HG03097 (cell line): ENCODE results near the gene ATL1.

Experiments used
- ATAC-seq: cut with Tn5 transposase; IDR thresholded peaks from one replicate; pipeline ENCODE4 v1.9.1; 2021; ENCODE audit not compliant: unreplicated experiment, low FRiP score

The ATL1 gene

DNA sequence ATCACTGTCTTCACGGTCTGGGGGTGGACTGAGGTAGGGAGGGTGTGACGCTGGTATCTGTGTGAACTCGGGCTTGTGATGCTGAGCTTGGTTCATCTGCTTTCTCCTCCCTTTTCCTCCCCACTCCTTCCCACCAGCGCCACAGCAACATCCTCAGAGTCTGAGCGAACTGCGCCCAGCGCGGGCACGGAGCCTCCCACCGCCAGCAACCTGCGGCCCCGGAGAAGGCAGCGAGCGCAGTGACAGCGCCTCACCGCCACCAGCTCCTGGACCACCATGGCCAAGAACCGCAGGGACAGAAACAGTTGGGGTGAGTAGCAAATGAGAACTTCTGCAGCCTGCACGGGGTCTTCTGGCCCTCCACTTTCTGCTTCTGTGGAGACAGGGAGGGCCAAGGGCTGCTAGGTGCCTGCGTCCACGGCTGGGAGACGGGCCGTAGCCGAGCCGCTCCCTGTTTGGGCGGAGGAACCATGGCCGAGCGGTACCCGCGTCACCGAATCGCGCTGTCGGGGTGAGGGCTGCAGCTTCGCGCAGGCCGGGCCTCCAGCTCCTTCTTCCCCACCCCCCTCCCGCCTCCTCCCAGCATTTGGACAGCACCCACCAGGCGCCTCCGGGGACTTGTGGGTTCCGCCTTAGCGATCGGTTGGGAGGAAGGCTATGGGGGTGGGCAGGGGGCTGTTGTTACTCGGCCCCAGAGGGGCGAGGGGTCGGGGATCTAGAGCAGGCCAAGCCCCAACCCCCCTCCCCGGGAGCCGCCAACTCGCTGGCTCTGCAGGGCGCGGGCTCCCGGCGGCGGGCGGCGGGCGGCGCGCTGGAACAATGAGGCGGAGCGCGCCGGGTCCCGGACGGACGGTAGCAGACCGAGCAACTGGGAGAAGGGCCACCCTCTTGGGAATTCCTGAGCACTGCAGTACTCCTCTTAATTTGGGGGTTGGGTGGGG is at the start of gene ATL1:
ATL1 (plus strand) TSS at position 156 of the 941 bp plus-strand sequence; CDS start at position 277, 121 bp downstream.
- ATAC-seq = no peak

DNA sequence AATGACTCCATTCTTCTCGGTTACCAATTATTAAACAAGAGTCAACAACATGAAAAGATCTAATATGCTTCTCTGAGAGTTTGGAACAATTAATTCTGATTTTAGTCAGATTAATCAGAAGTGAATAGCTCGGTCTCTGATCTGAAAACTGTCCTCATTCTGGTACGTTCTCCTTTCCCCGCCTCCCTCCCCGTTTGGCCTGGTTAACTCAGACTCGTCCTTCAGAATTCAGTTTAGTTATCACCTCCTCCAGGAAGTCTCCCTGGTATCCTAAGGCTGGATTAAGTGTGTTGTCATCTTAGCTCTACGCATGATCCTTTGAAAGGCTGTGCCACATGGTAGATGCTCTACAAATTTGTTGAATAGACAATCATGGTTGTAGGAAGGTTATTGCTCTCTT is 49.8 kb upstream of the ATL1 start:
- no peak for ATAC-seq

DNA sequence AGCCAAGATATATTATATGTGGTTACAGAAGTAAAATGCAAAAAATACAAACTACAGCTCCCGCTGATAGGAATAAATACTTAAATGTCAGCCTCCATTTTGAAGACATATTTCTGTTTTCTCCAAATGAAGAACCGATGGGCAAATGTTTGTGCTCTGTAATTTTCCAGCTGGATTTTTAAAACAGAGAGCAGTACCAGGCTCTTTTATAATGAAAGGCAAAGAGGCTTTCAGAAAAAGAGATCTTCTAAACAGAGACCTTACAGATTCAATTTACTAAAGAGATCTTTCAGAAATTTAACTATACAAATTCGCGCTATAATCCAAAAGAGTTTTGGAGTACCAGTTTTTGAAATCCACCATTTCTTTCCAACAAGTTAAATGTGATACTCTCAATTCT is 47.5 kb upstream of the ATL1 start:
- ATAC-seq = no peak

DNA sequence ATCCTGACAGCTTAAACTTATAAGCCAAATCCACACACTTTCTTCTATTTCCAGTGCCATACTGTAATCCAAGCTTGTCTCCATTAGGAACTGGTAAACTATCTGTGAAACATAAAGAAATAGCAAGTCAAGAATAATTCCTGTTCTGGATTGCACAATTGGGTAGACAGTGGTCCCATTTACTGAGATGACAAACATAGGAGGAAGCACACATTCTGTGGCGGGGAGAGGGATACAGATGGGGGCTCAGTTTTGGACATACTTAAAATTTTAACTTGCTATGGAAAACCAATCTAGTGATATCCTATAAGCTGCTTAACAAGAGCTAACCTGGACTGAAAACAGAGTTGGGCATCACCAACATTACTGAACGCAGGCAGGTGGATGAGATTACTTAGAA is 43.9 kb upstream of the ATL1 start:
- no peak for ATAC-seq

DNA sequence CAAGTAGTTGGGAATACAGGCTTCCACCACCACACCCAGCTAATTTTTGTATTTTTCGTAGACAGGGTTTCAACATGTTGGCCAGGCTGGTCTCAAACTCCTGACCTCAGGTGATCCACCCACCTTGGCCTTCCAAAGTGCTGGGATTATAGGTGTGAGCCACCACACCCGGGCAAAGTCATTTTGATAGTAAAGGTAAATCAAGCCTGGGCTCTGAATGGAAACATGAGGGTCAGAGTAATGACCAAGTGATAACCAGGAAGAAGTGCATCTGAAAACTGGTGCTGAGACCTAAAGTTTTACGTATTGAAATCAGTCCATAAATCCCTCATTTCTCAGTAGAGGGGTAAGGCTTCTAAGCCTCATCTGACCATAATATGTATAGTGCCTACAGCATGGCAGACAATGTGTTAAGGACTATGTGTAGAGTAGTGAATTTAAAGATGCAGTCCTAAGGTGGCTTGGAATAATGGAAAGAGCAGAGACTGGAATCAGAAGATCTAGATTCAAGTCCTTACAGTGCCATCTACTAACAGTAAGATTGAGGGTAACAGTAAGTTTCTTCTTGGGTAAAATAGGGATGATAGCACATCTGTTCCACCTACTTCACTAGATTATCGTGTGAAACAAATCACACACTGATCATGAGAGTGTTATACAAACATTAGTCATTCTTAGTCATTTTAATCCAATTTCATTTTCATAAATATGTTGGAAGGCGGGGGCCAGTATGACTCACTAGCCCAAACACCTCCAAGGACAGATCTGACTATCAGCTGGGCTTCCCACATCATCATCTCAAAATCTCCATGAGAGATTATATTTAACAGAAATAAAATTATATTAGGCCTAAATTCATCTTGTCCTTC is 38.8 kb upstream of the ATL1 start:
- ATAC-seq = peak; percentile 39

DNA sequence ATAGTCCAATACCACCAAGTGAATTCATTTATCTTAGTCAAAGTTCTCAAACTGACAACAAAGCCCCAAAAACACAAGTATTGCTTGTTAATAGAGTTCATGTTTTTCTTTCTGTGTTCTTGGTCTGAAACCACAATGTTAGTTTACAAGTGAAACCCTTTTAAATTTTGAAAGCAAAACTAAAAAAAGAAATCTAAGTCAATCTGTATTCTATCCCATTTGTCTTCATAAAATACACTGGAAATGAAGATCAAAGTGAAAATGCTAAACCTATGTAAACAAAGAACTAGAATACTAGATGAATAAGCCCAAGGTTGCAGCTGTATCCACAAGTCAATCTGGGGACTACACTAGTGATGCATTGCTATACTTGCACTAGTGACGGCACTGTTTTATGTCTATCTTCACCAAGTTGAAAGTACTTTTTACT is 38.0 kb upstream of the ATL1 start:
- ATAC-seq = peak; percentile 62

DNA sequence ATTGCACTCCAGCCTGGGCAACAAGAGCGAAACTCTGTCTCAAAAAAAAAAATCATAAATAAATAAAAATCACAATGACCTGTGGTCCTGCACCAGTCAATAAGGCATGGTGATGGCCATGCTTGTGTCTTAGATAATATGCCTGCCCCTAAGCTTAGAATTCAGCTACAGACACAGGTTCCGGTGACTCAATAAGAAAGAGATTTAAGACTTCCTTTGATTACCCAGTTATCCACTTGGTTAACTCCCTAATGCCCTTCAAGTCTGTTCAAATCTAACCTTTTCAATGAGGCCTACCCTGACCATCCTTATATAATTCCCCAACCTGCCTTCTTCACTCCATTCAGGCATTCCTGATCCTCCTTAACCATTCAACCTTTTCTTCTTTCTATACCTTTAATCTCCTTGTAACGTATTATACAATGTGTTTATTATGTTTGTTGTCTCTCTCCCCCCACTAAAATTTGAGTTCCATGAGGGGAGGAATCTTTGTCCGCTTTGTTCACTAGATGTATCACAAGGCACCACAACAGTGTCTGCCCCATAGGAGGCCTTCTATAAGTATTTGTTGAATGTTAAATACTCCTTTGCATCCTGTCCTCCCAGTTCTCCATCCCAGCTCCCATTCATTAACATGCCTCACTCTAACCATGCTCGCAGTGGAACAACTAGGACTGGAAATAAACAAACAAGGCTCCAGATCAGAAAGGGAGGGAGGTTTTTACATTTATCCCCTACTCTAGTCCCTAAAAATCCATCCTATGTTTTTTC is 36.5 kb upstream of the ATL1 start:
- no peak for ATAC-seq

DNA sequence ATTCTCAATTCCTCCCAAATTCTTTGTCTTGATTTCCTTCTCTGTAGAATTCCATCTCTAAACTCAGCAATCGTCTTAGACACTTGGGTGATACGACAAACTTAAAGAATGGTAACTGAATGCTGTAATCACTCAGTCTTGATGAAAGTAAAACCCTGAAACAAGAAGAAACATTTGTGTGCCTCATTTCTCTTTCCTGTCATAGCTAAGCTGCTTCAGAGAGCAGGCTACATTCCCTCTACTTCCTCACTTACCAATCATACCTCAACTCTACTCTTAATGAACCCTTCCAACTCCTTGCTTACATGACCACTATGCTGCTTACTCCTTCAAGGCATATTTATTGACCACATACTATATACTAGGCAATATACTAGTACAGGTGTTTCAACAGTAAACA is 35.9 kb upstream of the ATL1 start:
- peak; percentile 38 for ATAC-seq

DNA sequence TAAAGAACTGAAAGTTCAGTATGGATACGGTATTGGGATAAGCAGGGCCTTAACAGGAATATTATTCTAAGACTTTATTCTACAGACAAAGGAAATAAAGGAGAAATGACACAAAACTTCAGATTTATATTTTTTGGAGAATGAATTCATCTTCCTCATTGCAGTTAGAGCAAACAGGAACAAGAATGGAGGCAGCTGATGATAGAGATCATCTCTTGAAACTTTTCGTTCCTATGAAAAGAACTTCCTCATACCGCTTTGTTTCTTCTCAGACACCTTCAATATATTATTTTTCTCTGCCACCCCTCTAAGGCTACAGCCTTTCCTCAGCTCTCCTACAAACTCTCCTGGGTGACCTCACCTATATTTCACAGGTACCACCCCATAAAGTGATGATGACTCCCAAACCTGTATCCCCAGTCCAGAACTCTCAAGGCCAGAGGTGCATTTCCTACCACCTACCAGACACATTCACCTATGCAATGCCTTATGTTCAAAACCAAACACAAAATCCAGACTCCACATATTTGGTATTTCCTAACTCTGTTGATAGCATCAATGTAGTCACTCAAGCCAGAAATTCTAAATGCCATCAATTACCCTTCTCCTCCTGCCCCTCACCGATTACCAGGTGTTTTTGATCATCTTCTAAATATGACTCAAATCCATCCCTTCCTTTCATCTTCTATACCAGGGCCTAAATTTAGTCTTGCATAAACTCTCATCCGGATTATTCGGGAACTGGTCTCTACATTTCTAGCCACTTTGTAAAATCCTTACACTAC is 35.0 kb upstream of the ATL1 start:
- no peak for ATAC-seq

DNA sequence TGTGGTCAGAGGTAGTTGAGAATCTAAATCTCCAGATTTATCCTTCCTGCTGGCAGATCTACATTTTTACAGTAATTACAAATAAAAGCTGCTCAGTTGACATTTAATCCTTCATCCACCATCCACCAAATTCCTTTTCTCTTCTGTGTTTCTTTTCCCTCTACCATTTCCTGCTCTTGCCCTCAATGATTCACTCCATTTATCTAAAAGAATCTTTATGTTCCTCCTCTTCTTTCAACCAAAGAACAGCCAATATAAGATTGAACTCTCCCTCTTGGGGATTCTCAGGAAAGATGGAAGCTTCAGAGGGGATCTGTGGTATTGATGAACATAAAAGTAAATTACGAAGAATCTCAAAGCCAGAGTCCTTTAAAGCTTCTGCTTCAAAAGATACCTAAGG is 31.9 kb upstream of the ATL1 start:
- no peak for ATAC-seq

DNA sequence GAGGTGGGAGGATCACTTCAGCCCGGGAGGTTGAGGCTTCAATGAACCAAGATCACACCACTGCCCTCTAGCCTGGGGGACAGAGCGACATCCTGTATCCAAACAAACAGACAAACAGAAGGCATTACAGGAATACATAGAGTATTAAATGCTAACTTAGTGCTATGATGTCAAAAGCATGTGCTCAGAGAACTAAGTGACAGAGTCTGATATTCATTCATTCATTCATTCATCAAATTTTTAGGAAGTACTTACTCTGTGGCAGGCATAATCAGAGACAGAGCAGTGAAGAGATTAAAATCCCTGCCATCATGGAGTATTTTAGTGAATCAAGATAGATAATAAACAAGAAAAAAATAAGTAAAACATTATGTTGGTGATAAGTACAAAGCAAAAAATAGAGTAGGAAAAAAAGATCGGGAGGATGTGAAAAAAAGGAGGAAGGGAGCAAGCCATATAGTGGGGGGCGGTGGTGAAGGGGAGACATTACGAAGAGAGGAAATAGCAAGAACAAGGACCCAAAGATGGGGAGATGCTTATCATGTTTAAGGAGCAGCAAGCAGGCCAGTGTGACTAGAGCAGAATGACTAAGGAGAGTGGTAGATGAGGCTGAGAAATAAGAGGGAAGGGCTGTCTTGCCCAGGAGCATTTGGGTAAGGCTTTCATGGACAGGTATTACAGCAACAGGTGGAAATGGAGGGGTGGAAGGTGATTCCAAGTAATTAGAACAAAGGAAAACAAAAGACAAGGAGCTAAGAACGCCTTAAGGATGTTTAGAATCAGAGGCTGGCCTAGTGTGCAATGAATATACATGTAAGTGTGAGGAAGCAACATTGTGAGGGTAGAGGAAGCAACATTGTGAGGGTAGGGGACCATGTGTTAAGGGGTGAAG is 30.4 kb upstream of the ATL1 start:
- no peak for ATAC-seq

DNA sequence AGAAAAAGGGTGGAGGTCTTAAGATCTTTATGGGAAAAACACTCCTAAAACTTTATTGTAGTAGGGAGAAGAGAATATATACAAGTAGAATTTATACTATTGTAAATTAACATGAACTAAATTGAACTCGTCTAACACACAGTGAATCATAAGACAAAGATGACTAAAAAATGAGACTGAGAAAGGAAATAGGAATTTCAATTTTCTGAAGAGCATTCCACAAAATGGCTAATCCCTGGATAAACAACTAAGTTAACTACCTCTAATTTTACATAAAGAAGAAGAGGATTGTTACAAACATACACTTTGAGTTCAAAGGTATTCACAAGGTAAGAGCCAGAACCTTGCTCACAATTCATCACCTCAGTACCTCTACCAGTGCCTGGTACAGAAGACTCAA is 29.6 kb upstream of the ATL1 start:
- ATAC-seq = no peak

DNA sequence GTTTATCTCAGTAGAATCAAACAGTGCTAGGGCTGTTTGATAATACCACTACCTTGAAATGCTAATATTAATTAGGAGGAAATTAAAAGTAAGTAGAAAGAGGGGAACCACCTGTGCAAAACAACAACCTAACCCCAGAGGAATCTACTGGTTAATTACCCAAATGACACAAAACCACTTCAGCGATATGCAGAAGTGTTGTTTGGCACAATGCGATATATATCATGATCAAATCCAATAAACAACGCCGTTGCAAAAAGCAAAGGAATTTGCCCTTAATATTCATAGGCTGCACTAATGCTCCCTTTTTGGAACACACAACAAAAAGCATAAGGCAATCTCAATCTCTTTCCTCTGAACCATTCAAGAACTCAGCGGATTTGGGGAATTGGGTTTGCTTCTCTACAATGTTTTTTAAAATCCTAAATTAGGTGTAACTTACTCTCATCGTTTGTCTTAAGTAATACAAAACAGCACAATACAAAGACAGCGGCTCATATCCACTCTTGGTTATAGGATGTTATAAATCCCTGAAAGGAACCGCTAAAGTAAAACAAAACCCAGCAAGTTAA is 29.1 kb upstream of the ATL1 start:
- no peak for ATAC-seq

DNA sequence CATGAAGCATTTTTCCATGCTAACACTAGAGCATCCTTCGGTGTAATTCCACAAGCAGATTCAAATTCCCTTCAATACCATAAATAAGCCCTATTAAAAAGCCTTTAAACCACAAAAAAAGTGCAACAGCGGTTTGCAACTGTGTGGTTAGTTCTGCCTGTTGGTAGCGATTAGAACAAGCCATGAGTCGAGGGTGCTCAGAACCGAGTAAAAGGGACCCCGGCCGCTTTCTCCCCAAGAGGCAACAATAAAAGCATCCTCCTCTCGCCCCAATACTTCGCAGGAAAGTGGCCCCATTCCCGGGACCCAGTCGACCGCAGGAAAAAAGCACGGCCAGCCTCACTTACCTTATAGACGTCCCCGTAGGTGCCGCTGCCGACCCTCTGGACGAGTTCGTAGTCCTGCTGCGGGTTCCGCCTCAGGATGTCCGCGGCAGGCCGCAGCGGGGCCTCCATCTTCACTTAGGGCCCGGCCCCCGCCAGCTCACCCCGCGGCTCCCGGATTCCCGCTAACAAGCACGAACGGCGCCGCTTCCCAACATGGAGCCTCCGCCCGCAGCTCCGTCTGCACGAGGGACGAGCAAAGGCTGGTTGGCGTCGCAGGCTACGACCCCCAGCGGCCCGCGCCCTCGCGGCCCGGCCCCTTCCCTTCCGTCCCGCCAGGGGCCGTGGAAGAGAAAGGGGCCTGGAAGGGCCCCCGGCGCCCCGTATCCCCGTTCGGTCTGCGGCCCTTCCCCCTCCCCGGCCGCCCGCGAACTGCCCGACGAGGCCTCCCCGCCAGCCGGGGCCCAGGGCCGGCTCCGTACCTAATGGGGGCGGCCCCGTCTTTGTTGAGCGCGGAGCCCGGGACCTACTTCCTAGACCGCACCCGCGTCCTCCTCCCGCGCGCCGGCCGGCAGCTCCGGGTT is 28.1 kb upstream of the ATL1 start:
- ATAC-seq = peak; percentile 4

DNA sequence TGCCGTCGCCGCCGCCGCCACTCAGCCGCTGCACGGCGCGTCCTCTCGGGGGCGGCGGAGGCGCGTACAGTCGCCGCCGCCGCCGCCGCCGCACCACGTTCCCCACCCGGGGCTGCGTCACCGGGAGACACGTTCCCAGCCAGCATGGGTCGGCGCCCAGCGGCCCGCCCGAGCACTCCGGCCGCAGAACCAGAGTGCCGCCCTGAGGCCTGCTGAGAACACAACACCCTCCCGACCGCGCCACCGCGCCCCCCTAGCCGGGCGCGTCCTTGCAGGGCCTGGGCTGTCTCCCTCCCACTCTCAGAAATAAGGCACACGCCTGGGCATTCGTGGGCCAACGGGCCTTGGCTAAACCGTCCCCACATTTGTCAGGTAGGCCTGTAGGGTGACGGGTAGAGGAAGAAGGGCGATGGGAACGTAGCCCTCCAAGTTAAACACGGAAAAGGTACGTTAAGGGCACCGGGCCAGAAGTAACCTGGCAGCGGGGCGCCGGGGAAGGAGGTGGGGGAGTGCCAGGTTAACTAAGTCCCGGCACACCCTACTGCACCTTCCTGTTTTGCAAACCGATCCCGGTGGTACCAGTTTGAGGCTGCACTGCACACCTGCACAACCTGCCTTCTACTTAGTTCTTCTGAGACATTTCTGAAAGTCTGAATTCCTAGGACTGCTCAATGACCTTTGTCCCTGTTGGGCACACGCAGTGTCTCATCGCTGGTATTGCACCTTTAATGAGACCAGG is 27.3 kb upstream of the ATL1 start, which contains the start of gene MAP4K5:
MAP4K5 (minus strand) TSS at position 68 of the 739 bp plus-strand sequence. CDS start 520 bp downstream, outside the sequence.
- ATAC-seq = peak; percentile 92

DNA sequence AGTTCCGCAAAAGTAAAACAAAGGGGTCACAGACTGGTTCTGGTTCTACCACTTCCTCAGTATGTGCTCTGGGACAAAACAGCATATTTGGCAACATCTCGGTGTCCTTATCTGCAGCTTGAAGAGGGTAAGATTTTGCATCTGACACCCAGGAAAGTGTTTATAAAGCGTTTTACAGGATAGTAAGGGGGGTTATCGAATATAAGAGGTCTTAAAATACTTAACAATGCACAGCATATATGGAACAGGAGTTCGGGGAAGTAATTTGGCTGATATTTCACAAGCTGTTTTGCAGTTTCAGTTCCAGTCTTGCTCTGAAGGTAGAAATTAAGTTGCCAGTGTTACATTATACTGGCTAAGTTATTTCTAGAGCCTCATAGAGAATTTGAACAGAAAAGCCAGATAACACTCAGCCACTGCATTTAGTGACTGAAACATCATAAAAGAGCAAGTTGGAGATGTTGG is 26.7 kb upstream of the ATL1 start:
- ATAC-seq = no peak

DNA sequence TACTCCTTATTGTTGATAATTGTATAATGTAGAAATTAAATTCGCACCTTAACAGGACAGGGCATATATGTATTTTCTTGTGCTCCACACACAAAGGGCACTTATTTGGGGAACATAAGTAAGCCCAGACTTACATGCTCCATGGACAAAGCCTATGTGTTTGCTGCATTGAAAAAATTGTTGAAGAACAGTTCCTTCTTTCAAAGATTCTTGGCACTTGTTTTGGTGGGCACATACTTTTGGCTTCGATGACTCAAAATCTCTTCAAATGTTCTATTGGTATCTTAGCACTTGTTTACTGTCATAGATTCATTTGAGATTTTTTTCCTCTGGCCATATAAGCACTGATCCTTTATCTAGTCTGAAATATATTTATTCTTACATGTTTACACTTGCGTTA is 26.1 kb upstream of the ATL1 start:
- no peak for ATAC-seq
